Mammary epithelial cell (primary cell): ENCODE results near the gene REXO4.

Source experiments
- CTCF ChIP-seq, 2 donors: IDR thresholded peaks in 1 of 2; conservative IDR thresholded peaks in 1 of 2; 2 replicates each; pipeline ENCODE4 v1.5.1; 2011 to 2012; ENCODE audit warnings: inconsistent platforms in 2 of 2, low read length in 2 of 2, mild to moderate bottlenecking in 2 of 2, control low read depth in 1 of 2, low read depth in 1 of 2; ENCODE audit not compliant: insufficient read depth in 1 of 2; ENCODE audit errors: extremely low read depth in 1 of 2
- EZH2 ChIP-seq: IDR thresholded peaks from 2 replicates; pipeline ENCODE4 v1.6.1; 2012; ENCODE audit warnings: low read length, inconsistent platforms, borderline replicate concordance

GRCh38 chr9:133465984-133466383, 48.2 kb upstream of the REXO4 start:
- TF ChIP-seq CTCF (conservative IDR thresholded peaks at IDR 0.05 in 1 of 2, IDR thresholded peaks at IDR 0.05 in 1 of 2; ENCODE audit: extremely low read depth in 1 of 2, insufficient read depth in 1 of 2, low read depth in 1 of 2, low read length in 2 of 2) (no peak), EZH2 (no peak)
